Myocyte (in vitro differentiated cells): ENCODE results near the gene PDLIM1. TPM values are rescaled to one million over a fixed set of nuclear protein-coding genes. Genes with fewer than 3 reads are reported as not detected.
"Not testable (repeated sequence)": the region's sequence is repeated elsewhere in the genome, so short reads cannot be mapped to it uniquely, and the experiment has no call there.

Source experiments
- DNase-seq: peaks from one replicate; pipeline ENCODE4 v3.0.0-alpha.2; 2012; ENCODE audit warnings: low read depth
- total RNA-seq: library from RNA; depleted of rRNA; stranded (reverse); fragments of >200 nt; gene quantifications from 2 replicates; pipeline ENCODE4 v1.2.3, GENCODE V29; 2014

The PDLIM1 gene
- total RNA-seq, 1 donor from 2014 or later, result 3.9 TPM

DNA sequence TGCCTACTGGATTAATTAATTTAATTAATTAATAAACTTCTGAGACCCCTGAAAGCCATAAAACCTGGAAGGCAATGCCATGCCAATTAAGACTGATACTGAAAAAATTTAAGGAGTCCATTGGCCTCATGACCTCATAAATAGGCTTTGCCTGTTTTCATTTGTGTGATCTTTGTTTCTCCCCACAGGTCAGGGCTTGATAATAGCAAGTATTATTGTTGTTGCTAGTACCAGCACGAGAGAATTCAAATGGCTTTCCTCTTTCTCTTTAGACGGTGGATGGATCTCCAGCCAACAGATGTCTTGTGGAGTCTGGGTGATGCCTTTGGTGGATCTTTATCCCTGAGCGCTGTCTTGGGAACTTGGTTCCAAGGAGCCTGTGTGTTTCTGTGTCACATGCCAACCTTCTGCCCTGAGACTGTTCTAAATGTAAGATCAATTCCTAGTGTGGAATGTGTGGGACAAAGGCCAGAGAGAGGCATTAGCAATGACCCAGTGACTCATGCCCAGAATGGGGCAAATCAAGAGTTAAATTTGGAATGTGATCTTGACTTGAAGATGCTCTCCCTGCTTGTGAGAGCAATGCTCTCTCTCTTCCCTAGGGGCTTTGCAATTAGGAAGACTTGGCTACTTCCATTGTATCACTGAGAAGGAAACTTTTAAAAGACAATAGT, 79.1 kb downstream of the PDLIM1 start:
- no peak for DNase-seq

- DNase-seq, result no peak
Measured at GRCh38 chr10:95209509-95210127, 81.2 kb downstream of the PDLIM1 start.

DNA sequence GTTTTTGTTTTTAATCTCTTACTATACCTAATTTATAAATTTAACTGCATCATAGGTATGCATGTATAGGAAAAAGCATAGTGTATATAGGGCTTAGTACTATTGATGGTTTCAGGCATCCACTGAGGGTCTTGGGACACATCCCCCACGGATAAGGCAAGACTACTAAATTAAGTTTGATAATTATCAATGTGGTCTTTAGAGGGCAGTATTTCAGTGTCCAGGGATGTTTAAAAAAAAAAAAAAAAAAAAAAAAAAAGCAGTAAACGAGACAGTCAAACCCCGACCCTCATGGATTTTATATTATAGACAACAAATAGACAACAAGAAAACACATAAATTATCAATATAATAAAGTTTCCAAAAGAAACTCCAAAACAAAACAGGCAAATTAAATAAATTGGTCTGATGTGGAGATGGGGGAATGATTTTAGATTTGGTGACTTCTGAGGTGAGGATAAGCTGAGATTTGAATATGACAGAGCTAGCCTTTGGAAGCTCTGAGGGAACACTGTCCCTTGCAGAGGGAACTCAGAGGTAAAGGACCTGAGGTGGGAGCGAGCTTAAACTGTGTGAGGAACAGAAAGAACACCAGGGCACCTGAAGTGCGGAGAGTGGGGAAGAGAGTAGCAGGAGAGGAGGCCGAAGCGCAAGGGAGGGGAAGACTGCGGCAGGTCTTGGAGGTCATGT, 82.0 kb downstream of the PDLIM1 start:
- DNase-seq, result no peak

- DNase-seq, result not testable (repeated sequence)
Measured at GRCh38 chr10:95202865-95203264, 87.9 kb downstream of the PDLIM1 start.

GRCh38 chr10:95201736-95202135, 89.1 kb downstream of the PDLIM1 start:
- DNase-seq, result peak; percentile 42

DNA sequence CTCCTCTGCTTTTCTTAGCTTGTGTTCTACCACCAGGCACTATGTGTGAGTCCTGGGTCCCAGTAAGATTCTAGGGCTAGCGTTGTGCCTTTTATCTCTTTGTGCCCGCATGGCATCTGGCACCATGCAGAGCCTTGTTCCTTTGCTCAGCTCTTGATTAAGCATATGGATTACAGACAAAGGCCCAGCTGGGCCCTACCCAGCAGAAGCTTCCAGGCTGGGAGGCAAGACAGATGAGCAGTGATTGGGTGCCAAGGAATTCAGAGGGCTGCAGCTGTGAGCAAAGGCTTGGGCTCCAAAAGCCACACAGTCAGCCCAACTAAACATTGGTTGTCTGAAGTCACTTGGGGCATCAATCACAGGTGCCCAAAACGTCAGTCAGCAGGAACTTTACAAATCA, 94.8 kb downstream of the PDLIM1 start:
- DNase-seq, result peak; percentile 72

- no peak for DNase-seq
Measured at GRCh38 chr10:95193944-95194343, 96.9 kb downstream of the PDLIM1 start, which contains the start of gene ACSM6. TSS of gene ACSM6 (plus strand) at chr10:95194238. CDS start at chr10:95194486, 248 bp downstream.

GRCh38 chr10:95188593-95188992, 102.2 kb downstream of the PDLIM1 start:
- DNase-seq, result no peak

DNA sequence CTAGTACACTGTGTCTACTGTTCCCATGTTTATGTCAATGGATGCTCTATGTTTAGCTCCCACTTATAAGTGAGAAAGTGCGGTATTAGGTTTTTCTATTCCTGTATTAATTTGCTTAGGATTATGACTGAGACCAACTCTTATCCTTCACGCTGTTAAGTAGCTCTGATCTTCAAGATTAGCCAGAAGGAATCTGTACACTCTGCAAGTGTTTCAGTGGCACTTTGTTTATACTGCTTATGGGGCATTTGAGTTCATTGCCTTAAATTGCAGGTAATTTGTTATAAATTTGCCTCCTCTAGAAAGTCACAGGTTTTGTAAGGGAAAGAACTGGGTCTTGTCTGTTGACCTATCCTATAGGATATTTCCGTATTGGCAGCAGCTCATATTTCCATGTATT, 103.2 kb downstream of the PDLIM1 start:
- no peak for DNase-seq

Other genes with a start within 250 kb of the PDLIM1 start
- gene CYP2C8, start 221.5 kb downstream of the PDLIM1 start, total RNA-seq, result not detected in 2 replicates
- gene ACSM6, start 96.8 kb downstream of the PDLIM1 start, total RNA-seq, result not detected in 2 replicates